CD4-positive, alpha-beta memory T cell (primary cell): ENCODE results near the gene EIF1. TPM values are rescaled to one million over a fixed set of nuclear protein-coding genes. Genes with fewer than 3 reads are reported as not detected.

ENCODE experiments used
- CTCF ChIA-PET: fragments of 350-600 bp; sonication (Branson Sonifier 250); formaldehyde crosslinking; loops from one replicate; lab custom pipeline; 2021; ENCODE audit warnings: inconsistent platforms; ENCODE audit not compliant: partially characterized antibody; lab: Charles Lee
- POLR2A ChIA-PET: fragments of 350-600 bp; sonication (Branson Sonifier 250); formaldehyde crosslinking; loops from one replicate; lab custom pipeline; 2021; ENCODE audit not compliant: partially characterized antibody; lab: Charles Lee
- DNase-seq, 5 donors: peaks; one replicate each; pipeline versions ENCODE4 v3.0.0 to v3.0.0-alpha.2; 2020 to 2022; ENCODE audit warnings: mixed read lengths in 1 of 5
- H3K27ac ChIP-seq: one replicate; pipeline ENCODE4 v1.7.0; 2013; ENCODE audit warnings: low read depth, low read length
- H3K27me3 ChIP-seq: 2 replicates; pipeline ENCODE4 v1.7.0; 2013; ENCODE audit warnings: mild to moderate bottlenecking, low read length, moderate library complexity; ENCODE audit not compliant: insufficient read depth
- H3K36me3 ChIP-seq: 2 replicates; pipeline ENCODE4 v1.7.0; 2013; ENCODE audit warnings: mild to moderate bottlenecking, low read length, moderate library complexity; ENCODE audit not compliant: insufficient read depth
- H3K4me1 ChIP-seq: 2 replicates; pipeline ENCODE4 v1.7.0; 2013; ENCODE audit warnings: mild to moderate bottlenecking, low read length, moderate library complexity; ENCODE audit not compliant: insufficient read depth
- H3K4me3 ChIP-seq, 2 donors: one replicate each; pipeline ENCODE4 v1.7.0; 2013; ENCODE audit warnings: low read length in 2 of 2, mild to moderate bottlenecking in 1 of 2
- H3K9me3 ChIP-seq, 2 donors: one replicate each; pipeline ENCODE4 v1.7.0; 2013; ENCODE audit warnings: low read length in 2 of 2, control low read depth in 1 of 2; ENCODE audit not compliant: control insufficient read depth in 1 of 2
- H3K27ac Mint-ChIP-seq, 7 donors: one replicate each; pipeline ENCODE4 v1.8.0; 2020 to 2021; ENCODE audit warnings: mixed read lengths in 7 of 7, mild to moderate bottlenecking in 6 of 7, inconsistent platforms in 3 of 7, moderate library complexity in 3 of 7
- H3K27me3 Mint-ChIP-seq, 2 donors: one replicate each; pipeline ENCODE4 v1.8.0; 2020 to 2021; ENCODE audit warnings: mixed read lengths in 2 of 2
- H3K36me3 Mint-ChIP-seq, 2 donors: one replicate each; pipeline ENCODE4 v1.8.0; 2020 to 2021; ENCODE audit warnings: mixed read lengths in 2 of 2, inconsistent platforms in 1 of 2, mild to moderate bottlenecking in 1 of 2
- H3K4me1 Mint-ChIP-seq, 4 donors: one replicate each; pipeline ENCODE4 v1.8.0; 2020 to 2021; ENCODE audit warnings: mixed read lengths in 4 of 4, mild to moderate bottlenecking in 1 of 4
- H3K4me3 Mint-ChIP-seq, 8 donors: one replicate each; pipeline ENCODE4 v1.8.0; 2020 to 2021; ENCODE audit warnings: mixed read lengths in 8 of 8, mild to moderate bottlenecking in 7 of 8, moderate library complexity in 6 of 8, inconsistent platforms in 3 of 8
- H3K9me3 Mint-ChIP-seq, 8 donors: one replicate each; pipeline ENCODE4 v1.8.0; 2020 to 2021; ENCODE audit warnings: mixed read lengths in 8 of 8, mild to moderate bottlenecking in 5 of 8, inconsistent platforms in 3 of 8, moderate library complexity in 1 of 8
- intact Hi-C: fragments of 100-400 bp; cut with micrococcal nuclease; formaldehyde crosslinking; loops from one replicate; pipeline ENCODE4 v1.15.1; 2023
- polyA plus RNA-seq, 2 donors: library from polyadenylated mRNA; unstranded; fragments of 300-500 nt; fragmentation: Illumina TruSeq; gene quantifications; one replicate each; pipeline ENCODE4 v1.2.3, GENCODE V29; 2021
- total RNA-seq, 2 experiments: library from RNA; stranded (reverse); gene quantifications; one replicate each; pipeline ENCODE4 v1.2.3, GENCODE V29; 2021

Gene EIF1
- total and polyA plus RNA-seq, 4 experiments from 2014 or later = 776 to 1,611 (median 960) TPM

DNA sequence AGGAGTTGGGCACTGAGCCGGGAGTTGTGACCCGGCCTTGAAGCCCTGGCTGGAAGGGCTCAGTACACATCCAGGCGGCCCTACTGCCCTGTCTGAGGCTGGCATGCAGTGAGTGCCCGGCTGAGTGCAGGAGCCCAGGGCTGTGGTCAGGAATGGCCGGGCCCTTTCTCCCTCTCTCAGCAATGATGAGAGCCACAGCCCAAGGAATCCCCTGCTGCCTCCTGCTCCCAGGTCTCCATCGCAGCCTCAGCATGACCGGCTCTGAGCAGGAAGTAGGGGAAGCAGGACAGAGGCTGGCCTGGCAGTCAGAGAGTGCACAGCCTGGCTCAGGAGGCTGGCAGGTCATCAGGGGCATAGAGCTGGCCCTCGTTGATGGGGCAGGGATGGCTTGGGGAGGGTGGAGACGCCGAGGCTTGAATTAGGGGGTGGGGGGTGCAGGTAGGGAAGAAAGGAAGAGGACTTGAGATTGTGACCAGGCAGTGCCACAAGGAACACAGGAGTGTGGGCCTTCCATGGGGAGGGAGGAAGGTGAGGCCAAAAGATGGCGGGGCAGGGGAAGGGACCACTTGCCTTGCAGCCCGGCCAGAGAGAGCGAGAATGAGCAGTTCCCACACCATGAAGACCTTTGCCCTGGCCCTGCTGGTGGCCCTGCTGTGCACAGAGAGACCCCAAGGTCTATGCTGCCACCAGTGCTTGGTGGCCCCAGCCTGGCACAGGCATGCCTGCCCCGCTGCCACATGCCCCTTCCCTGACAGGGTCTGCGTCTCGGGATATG lies 32.2 kb upstream of the EIF1 start:
- ChIA-PET CTCF (interaction anchor here (1.1 to 2.6 kb wide), 2 partner anchors 8 to 107 kb away, joined by 4 to 11 read pairs; no protein-coding TSS in a partner anchor), POLR2A (no interaction called here)
- H3K4me1 Mint-ChIP-seq = peaks cover 0 to 4% (median 0%) of the 10 kb centered on the region in 4 donors
- H3K4me3 Mint-ChIP-seq = no peak overlapping the region
- peak overlapping the region in 1 of 7 donors; percentile 46 for H3K27ac Mint-ChIP-seq
- peaks cover 2% of the 10 kb centered on the region in 2 donors for H3K27me3 Mint-ChIP-seq
- H3K9me3 Mint-ChIP-seq = peaks cover 0 to 1% (median 0%) of the 10 kb centered on the region in 8 donors
- DNase-seq = no peak
- Histone ChIP-seq H3K27ac (no peak overlapping the region), H3K4me1 (no peaks in the 10 kb centered on the region), H3K9me3 (no peaks in the 10 kb centered on the region), H3K36me3 (no peaks in the 10 kb centered on the region), H3K4me3 (no peak overlapping the region), H3K27me3 (no peaks in the 10 kb centered on the region)
- intact Hi-C loops = no loop called here
- H3K36me3 Mint-ChIP-seq = no peaks in the 10 kb centered on the region

DNA sequence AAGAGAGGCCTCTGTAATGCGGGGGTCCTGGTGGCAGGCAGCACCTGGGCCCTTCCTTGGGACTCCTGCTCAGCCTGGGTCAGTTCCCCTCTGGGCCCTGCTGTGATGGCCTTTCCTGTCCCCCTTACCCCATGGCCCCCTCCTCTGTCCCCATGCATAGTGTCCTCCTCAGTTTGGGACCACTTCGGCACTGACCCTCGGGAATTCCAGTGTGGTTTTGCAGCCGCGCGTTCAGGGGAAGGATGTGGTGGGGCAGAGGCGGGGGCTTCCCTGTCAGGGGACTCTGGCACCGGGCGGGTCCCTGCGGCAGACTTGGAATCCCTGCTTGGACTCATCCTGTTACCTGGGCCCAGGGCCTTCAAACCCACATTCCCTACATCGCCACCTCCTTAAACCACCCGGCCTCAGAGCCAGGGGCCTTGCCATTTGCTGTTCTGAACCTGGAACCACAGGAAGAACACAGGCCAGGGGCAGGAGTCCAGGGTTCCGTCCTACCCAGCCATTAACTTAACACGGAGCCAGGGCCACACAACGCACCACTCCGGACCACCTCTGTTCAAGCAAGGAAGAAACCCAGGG lies 31.4 kb upstream of the EIF1 start:
- Histone ChIP-seq H3K27me3 (no peaks in the 10 kb centered on the region), H3K4me1 (no peaks in the 10 kb centered on the region), H3K9me3 (no peaks in the 10 kb centered on the region), H3K4me3 (no peak overlapping the region), H3K27ac (no peak overlapping the region), H3K36me3 (no peaks in the 10 kb centered on the region)
- no peaks in the 10 kb centered on the region for H3K9me3 Mint-ChIP-seq
- ChIA-PET POLR2A (no interaction called here), CTCF (interaction anchor here (1.1 to 2.6 kb wide), 3 partner anchors 9 to 108 kb away, joined by 3 to 11 read pairs (median 4); no protein-coding TSS in a partner anchor)
- no peaks in the 10 kb centered on the region for H3K36me3 Mint-ChIP-seq
- peaks cover 0 to 2% of the 10 kb centered on the region in 2 donors for H3K27me3 Mint-ChIP-seq
- DNase-seq = no peak
- intact Hi-C loops = no loop called here
- H3K4me3 Mint-ChIP-seq = no peak overlapping the region
- no peaks in the 10 kb centered on the region for H3K4me1 Mint-ChIP-seq
- peak overlapping the region in 1 of 7 donors; percentile 36 for H3K27ac Mint-ChIP-seq

DNA sequence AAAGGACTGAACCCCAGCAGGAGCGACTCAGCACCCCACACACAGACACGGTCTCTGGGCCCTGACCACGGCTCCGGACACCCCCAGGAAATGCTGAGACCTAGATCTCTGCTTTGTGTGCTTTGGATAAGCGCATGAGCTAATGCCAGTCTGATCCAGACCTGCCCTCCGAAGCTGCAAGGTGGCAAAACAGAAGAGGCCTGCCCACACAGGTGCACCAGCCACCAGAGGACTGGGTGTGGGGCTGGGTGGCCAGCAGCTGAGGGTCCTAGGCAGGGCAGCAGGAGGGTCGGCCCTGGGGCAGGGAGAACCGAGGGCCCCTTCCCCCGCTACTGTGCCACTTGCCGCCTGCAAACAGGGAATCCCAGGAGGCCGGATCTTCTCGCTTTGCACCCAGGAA lies 30.7 kb upstream of the EIF1 start:
- Mint-ChIP-seq H3K4me3 (no peak overlapping the region), H3K9me3 (no peaks in the 10 kb centered on the region), H3K4me1 (peaks cover 0 to 4% (median under 1%) of the 10 kb centered on the region in 4 donors), H3K27me3 (peaks cover 0 to 2% of the 10 kb centered on the region in 2 donors), H3K36me3 (no peaks in the 10 kb centered on the region), H3K27ac (no peak overlapping the region)
- no peak overlapping the region for H3K4me3 ChIP-seq
- intact Hi-C loops = no loop called here
- POLR2A ChIA-PET = no interaction called here
- no peaks in the 10 kb centered on the region for H3K9me3 ChIP-seq
- no peak for DNase-seq
- H3K27me3 ChIP-seq = no peaks in the 10 kb centered on the region
- no peaks in the 10 kb centered on the region for H3K4me1 ChIP-seq
- H3K27ac ChIP-seq = no peak overlapping the region
- H3K36me3 ChIP-seq = no peaks in the 10 kb centered on the region
- CTCF ChIA-PET = interaction anchor here (1.3 to 2.6 kb wide), 2 partner anchors 10 to 109 kb away, joined by 3 to 11 read pairs; no protein-coding TSS in a partner anchor

DNA sequence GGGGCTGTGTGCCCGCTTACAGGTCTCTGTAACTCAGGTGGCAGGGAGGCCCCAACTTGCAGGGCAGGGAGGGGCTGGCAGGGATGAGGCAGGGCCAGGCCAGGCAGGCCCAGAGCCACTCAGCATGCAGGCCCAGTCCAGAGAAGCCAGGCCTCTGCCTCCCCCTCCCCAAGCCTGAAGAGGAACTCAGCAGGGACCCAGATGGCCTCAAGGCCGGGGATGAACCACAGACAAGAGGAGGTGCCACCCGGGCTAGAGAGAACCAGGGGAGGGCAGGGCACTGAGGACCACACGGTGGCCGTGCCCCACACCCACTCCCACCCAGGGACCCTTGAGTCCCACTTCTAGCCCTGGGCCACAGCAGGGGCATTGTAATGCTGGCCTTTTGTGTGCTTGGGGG lies 29.8 kb upstream of the EIF1 start:
- DNase-seq = no peak
- CTCF ChIA-PET = interaction anchor here (2.6 kb wide), 1 partner anchor 10 kb away, joined by 11 read pairs; no protein-coding TSS in a partner anchor
- peaks cover 0 to 13% (median 1%) of the 10 kb centered on the region in 4 donors for H3K4me1 Mint-ChIP-seq

DNA sequence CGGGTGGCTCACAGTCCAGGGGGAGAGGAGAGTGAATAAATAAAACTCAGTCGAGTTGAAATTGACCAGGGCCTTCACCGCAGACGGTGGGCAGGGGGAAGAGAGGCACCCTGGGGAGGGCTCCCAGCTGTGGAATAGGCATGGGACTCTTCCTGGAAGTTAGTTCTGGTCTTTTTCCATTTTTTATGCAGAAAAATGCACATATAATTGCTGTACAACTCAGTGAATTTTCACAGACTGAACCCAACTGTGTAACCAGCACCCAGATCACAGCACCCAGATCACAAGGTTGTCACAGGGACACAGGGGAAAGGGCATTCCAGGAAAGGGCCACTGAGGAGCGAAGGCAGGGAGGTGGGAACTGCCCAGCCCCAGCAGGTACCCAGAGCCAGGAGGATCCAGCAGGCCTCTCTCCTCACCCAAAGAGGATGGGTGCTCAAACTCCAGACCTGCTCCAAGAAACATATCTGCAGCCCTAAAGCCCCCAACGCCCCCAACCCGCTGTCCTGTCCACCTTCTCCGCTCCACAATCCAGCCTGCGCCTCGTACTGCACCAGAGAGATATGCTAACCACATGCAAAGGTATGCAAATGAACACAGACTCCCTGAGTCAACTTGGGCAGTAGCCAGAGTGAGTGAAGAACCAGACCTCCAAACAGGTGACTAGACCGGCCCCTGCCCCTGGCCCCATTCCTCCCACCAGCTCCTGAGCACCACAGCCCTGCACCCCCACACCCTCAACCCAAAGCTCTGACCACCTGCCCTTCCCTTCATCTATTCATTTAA lies 29.1 kb upstream of the EIF1 start:
- Mint-ChIP-seq H3K27me3 (peaks cover 0 to 2% of the 10 kb centered on the region in 2 donors), H3K36me3 (no peaks in the 10 kb centered on the region), H3K9me3 (peaks cover 0 to 2% (median 0%) of the 10 kb centered on the region in 8 donors), H3K27ac (peak overlapping the region in 1 of 7 donors; percentile 52), H3K4me1 (peaks cover 0 to 14% (median 1%) of the 10 kb centered on the region in 4 donors), H3K4me3 (peak overlapping the region in 1 of 8 donors; percentile 49)
- DNase-seq = no peak
- intact Hi-C loops = no loop called here
- H3K9me3 ChIP-seq = no peaks in the 10 kb centered on the region
- no peaks in the 10 kb centered on the region for H3K36me3 ChIP-seq
- peaks cover 3% of the 10 kb centered on the region for H3K4me1 ChIP-seq
- H3K27ac ChIP-seq = no peak overlapping the region
- CTCF ChIA-PET = interaction anchor here (9.4 to 11.6 kb wide), 2 partner anchors 11 to 110 kb away, joined by 130 to 394 read pairs; no protein-coding TSS in a partner anchor
- no peak overlapping the region for H3K4me3 ChIP-seq
- H3K27me3 ChIP-seq = no peaks in the 10 kb centered on the region
- POLR2A ChIA-PET = interaction anchor here (1.1 to 2.2 kb wide), 2 partner anchors 11 to 29 kb away, joined by 6 to 7 read pairs; partner anchors contain the start of gene EIF1

More for the DNA sequence above, 29.8 kb upstream of the EIF1 start:
- Mint-ChIP-seq H3K27me3 (peaks cover 0 to 2% of the 10 kb centered on the region in 2 donors), H3K27ac (no peak overlapping the region), H3K9me3 (peaks cover 0 to 2% (median 0%) of the 10 kb centered on the region in 8 donors), H3K4me3 (no peak overlapping the region), H3K36me3 (no peaks in the 10 kb centered on the region)
- no peaks in the 10 kb centered on the region for H3K9me3 ChIP-seq
- H3K4me3 ChIP-seq = no peak overlapping the region
- H3K27me3 ChIP-seq = no peaks in the 10 kb centered on the region
- intact Hi-C loops = no loop called here
- no peaks in the 10 kb centered on the region for H3K36me3 ChIP-seq
- H3K4me1 ChIP-seq = no peaks in the 10 kb centered on the region
- POLR2A ChIA-PET = no interaction called here
- no peak overlapping the region for H3K27ac ChIP-seq

DNA sequence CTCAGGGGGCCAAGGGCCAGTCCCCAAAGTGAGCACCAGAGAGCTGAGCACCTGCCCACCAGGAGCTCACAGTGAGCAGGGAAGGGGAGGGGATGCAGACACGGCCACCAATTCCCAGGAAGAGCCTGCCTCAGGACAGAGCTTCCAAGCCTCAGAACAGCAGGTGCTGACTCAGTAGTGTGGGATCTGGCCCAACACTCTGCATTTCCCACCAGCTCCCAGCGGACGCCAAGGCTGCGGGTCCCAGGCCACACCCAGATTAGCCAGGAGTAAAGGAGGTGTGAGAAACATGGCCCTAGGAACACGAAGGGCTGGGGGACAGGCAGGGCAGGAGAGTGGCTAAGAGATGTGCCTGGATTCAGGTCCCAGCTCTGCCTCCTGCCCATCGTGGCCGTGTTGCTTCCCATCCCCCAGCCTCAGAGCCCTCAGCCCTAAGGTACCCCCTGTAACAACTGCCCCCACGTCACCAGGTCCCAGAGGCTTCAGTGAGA lies 28.4 kb upstream of the EIF1 start:
- Histone ChIP-seq H3K4me1 (peaks cover 8% of the 10 kb centered on the region), H3K9me3 (no peaks in the 10 kb centered on the region), H3K27ac (no peak overlapping the region), H3K4me3 (no peak overlapping the region), H3K36me3 (no peaks in the 10 kb centered on the region), H3K27me3 (no peaks in the 10 kb centered on the region)
- Mint-ChIP-seq H3K9me3 (peaks cover 0 to 2% (median 0%) of the 10 kb centered on the region in 8 donors), H3K4me1 (peaks cover 2 to 16% (median 4%) of the 10 kb centered on the region in 4 donors), H3K4me3 (no peak overlapping the region), H3K27me3 (peaks cover 0 to 2% of the 10 kb centered on the region in 2 donors), H3K36me3 (no peaks in the 10 kb centered on the region), H3K27ac (no peak overlapping the region)
- DNase-seq = no peak
- intact Hi-C loops = no loop called here
- ChIA-PET POLR2A (interaction anchor here (1.1 to 2.2 kb wide), 2 partner anchors 11 to 29 kb away, joined by 6 to 7 read pairs; partner anchors contain the start of gene EIF1), CTCF (interaction anchor here (9.4 to 11.6 kb wide), 2 partner anchors 11 to 110 kb away, joined by 130 to 394 read pairs; no protein-coding TSS in a partner anchor)
